ENCODE data around the gene ADAT2. TPM values are rescaled to one million over a fixed set of nuclear protein-coding genes. Genes with fewer than 3 reads are reported as not detected.

ADAT2 gene
- total RNA-seq, 1 experiment from 2014 or later = 18.4 TPM

GRCh38 chr6:143478479-143479062 lies 28.1 kb upstream of the ADAT2 start:
- Histone ChIP-seq H3K9ac (ENCODE audit: low read length) (no peak overlapping the region), H3K79me2 (ENCODE audit: insufficient read depth, low read length) (no peaks in the 10 kb centered on the region), H3K27me3 (ENCODE audit: insufficient read depth, low read length) (no peaks in the 10 kb centered on the region), H3K4me2 (ENCODE audit: low read length) (no peak overlapping the region), H3K9me2 (ENCODE audit: insufficient read depth) (no peaks in the 10 kb centered on the region), H3K9me3 (ENCODE audit: control insufficient read depth in 1 of 2, insufficient read depth in 1 of 2, low read depth in 1 of 2, low read length in 2 of 2) (no peaks in the 10 kb centered on the region), H3K4me3 (replicated peaks in 1 of 2; ENCODE audit: low read depth in 1 of 2, low read length in 2 of 2) (no peak overlapping the region), H4K20me1 (ENCODE audit: insufficient read depth) (no peaks in the 10 kb centered on the region), H3K36me3 (ENCODE audit: control insufficient read depth in 1 of 2, insufficient read depth in 2 of 2, low read length in 2 of 2) (no peaks in the 10 kb centered on the region), H2AFZ (ENCODE audit: low read depth, low read length, poor library complexity, severe bottlenecking) (no peak overlapping the region), H3K27ac (ENCODE audit: low read depth, low read length) (no peak overlapping the region), H3K4me1 (ENCODE audit: control insufficient read depth in 1 of 2, insufficient read depth in 2 of 2, low read length in 2 of 2) (no peaks in the 10 kb centered on the region)
- ChIA-PET CTCF (no interaction called here), POLR2A (no interaction called here), RAD21 (ENCODE audit: low non-redundant PET in 1 of 2, low total read pairs in 2 of 2, uncharacterized antibody in 2 of 2, unreplicated experiment in 2 of 2) (no interaction called here)
- intact Hi-C loops (cut with micrococcal nuclease) = no loop called here
- ATAC-seq (no peak), DNase-seq (ENCODE audit: low read depth, low spot score) (no peak)
- no TSS peak for BruUV-seq (replicated peaks)
- TF ChIP-seq EGR1 (IDR thresholded peaks at IDR 0.05; ENCODE audit: low read depth) = no peak
- TF ChIP-seq FOSL1 (IDR thresholded peaks at IDR 0.05; ENCODE audit: low read depth) = no peak
- no peak for TF ChIP-seq SIN3A (IDR thresholded peaks at IDR 0.05; ENCODE audit: low read depth)
- no peak for TF ChIP-seq POLR2AphosphoS5 (IDR thresholded peaks at IDR 0.05; ENCODE audit: low read depth, low read length)
- no peak for TF ChIP-seq TCF7L2 (IDR thresholded peaks at IDR 0.05; ENCODE audit: borderline replicate concordance, extremely low read depth, insufficient read depth, insufficient read length)
- no peak for TF ChIP-seq CBX3 (IDR thresholded peaks at IDR 0.05; ENCODE audit: low read depth)
- TF ChIP-seq EZH2 (IDR thresholded peaks at IDR 0.05) = no peak
- TF ChIP-seq MAX (IDR thresholded peaks at IDR 0.05) = no peak
- no peak for TF ChIP-seq CEBPB (IDR thresholded peaks at IDR 0.05; ENCODE audit: low read depth)
- no peak for TF ChIP-seq RAD21 (IDR thresholded peaks at IDR 0.05; ENCODE audit: low read depth)
- TF ChIP-seq SRF (IDR thresholded peaks at IDR 0.05; ENCODE audit: low read depth) = no peak
- TF ChIP-seq SP1 (IDR thresholded peaks at IDR 0.05; ENCODE audit: low read depth) = no peak
- TF ChIP-seq YY1 (IDR thresholded peaks at IDR 0.05; ENCODE audit: extremely low read depth, insufficient replicate concordance, low read depth, low read length) = no peak
- TF ChIP-seq ATF3 (IDR thresholded peaks at IDR 0.05) = no peak
- TF ChIP-seq ZNF274 (IDR thresholded peaks at IDR 0.05; ENCODE audit: low read depth, low read length) = no peak
- no peak for TF ChIP-seq REST (IDR thresholded peaks at IDR 0.05; ENCODE audit: low read depth)
- TF ChIP-seq ELF1 (IDR thresholded peaks at IDR 0.05; ENCODE audit: borderline replicate concordance, low read depth) = no peak
- TF ChIP-seq EZH2phosphoT487 (IDR thresholded peaks at IDR 0.05; ENCODE audit: borderline replicate concordance) = no peak
- no peak for TF ChIP-seq ZBTB33 (IDR thresholded peaks at IDR 0.05; ENCODE audit: extremely low read depth, insufficient replicate concordance, low read length)
- no peak for TF ChIP-seq CTCF (IDR thresholded peaks at IDR 0.05 in 2 of 3, conservative IDR thresholded peaks at IDR 0.05 in 1 of 3; ENCODE audit: borderline replicate concordance in 1 of 3, insufficient read depth in 1 of 3, low read depth in 2 of 3, low read length in 2 of 3)

Measured in HCT116 (cell line).